H1 (cell line): ENCODE results near the gene NADSYN1. TPM values are rescaled to one million over a fixed set of nuclear protein-coding genes. Genes with fewer than 3 reads are reported as not detected.

Experiments
- EP300 ChIP-seq, 2 experiments: IDR thresholded peaks; 1 replicate in 1 of 2; 2 replicates in 1 of 2; pipeline ENCODE4 v1.6.1; 2011 to 2012; ENCODE audit warnings: low read depth in 2 of 2, low read length in 2 of 2, mild to moderate bottlenecking in 2 of 2, borderline replicate concordance in 1 of 2, inconsistent platforms in 1 of 2, moderate library complexity in 1 of 2
- KDM4A ChIP-seq: IDR thresholded peaks from one replicate; pipeline ENCODE4 v1.7.1; 2012; ENCODE audit warnings: low read depth, mild to moderate bottlenecking, moderate library complexity, low read length, inconsistent platforms; ENCODE audit not compliant: severe bottlenecking
- MAFK ChIP-seq: IDR thresholded peaks from 2 replicates; pipeline ENCODE4 v1.6.1; 2012; ENCODE audit warnings: low read depth, mild to moderate bottlenecking, improper control_type of control experiment, low read length
- SAP30 ChIP-seq: fragments of 300-600 bp; sonication (generic); IDR thresholded peaks from 2 replicates; pipeline ENCODE4 v1.7.1; 2012; ENCODE audit warnings: low read length, moderate library complexity, mild to moderate bottlenecking, inconsistent platforms; ENCODE audit not compliant: insufficient read depth, insufficient replicate concordance
- polyA plus RNA-seq, 7 experiments: library from polyadenylated mRNA; depleted of rRNA in 3 of 7; stranded (reverse) in 5 of 7; unstranded in 2 of 7; fragments of >200 nt in 5 of 7; fragments of 200-250 nt in 2 of 7; gene quantifications; 1 replicate in 5 of 7; 2 replicates in 1 of 7; 4 replicates in 1 of 7; pipeline versions ENCODE4 v1.2.1 to v1.2.3, GENCODE V29; 2011 to 2013; ENCODE audit warnings: missing spikeins in 2 of 7, mixed read lengths in 2 of 7
- total RNA-seq: library from RNA; stranded (reverse); fragmentation: NEBNext Ultra II Directional; extraction: Animal tissue kit (Norgen Biotek cat#: 25700); gene quantifications from 2 replicates; pipeline ENCODE4 v1.2.1, GENCODE V29; 2021
- TF ChIP-seq, protein P1 (sequence below): fragments of 300-600 bp; sonication (generic); IDR thresholded peaks from 2 replicates; pipeline ENCODE4 v1.7.1; 2012; ENCODE audit warnings: low read length, moderate library complexity, mild to moderate bottlenecking, inconsistent platforms; ENCODE audit not compliant: insufficient replicate concordance

Gene NADSYN1
- total and polyA plus RNA-seq, 2 of the 8 experiments (the other 6 are each of a cell fraction or from before 2014, with no cell fraction given): 38.3 to 38.6 TPM

- TF ChIP-seq, protein P1, sequence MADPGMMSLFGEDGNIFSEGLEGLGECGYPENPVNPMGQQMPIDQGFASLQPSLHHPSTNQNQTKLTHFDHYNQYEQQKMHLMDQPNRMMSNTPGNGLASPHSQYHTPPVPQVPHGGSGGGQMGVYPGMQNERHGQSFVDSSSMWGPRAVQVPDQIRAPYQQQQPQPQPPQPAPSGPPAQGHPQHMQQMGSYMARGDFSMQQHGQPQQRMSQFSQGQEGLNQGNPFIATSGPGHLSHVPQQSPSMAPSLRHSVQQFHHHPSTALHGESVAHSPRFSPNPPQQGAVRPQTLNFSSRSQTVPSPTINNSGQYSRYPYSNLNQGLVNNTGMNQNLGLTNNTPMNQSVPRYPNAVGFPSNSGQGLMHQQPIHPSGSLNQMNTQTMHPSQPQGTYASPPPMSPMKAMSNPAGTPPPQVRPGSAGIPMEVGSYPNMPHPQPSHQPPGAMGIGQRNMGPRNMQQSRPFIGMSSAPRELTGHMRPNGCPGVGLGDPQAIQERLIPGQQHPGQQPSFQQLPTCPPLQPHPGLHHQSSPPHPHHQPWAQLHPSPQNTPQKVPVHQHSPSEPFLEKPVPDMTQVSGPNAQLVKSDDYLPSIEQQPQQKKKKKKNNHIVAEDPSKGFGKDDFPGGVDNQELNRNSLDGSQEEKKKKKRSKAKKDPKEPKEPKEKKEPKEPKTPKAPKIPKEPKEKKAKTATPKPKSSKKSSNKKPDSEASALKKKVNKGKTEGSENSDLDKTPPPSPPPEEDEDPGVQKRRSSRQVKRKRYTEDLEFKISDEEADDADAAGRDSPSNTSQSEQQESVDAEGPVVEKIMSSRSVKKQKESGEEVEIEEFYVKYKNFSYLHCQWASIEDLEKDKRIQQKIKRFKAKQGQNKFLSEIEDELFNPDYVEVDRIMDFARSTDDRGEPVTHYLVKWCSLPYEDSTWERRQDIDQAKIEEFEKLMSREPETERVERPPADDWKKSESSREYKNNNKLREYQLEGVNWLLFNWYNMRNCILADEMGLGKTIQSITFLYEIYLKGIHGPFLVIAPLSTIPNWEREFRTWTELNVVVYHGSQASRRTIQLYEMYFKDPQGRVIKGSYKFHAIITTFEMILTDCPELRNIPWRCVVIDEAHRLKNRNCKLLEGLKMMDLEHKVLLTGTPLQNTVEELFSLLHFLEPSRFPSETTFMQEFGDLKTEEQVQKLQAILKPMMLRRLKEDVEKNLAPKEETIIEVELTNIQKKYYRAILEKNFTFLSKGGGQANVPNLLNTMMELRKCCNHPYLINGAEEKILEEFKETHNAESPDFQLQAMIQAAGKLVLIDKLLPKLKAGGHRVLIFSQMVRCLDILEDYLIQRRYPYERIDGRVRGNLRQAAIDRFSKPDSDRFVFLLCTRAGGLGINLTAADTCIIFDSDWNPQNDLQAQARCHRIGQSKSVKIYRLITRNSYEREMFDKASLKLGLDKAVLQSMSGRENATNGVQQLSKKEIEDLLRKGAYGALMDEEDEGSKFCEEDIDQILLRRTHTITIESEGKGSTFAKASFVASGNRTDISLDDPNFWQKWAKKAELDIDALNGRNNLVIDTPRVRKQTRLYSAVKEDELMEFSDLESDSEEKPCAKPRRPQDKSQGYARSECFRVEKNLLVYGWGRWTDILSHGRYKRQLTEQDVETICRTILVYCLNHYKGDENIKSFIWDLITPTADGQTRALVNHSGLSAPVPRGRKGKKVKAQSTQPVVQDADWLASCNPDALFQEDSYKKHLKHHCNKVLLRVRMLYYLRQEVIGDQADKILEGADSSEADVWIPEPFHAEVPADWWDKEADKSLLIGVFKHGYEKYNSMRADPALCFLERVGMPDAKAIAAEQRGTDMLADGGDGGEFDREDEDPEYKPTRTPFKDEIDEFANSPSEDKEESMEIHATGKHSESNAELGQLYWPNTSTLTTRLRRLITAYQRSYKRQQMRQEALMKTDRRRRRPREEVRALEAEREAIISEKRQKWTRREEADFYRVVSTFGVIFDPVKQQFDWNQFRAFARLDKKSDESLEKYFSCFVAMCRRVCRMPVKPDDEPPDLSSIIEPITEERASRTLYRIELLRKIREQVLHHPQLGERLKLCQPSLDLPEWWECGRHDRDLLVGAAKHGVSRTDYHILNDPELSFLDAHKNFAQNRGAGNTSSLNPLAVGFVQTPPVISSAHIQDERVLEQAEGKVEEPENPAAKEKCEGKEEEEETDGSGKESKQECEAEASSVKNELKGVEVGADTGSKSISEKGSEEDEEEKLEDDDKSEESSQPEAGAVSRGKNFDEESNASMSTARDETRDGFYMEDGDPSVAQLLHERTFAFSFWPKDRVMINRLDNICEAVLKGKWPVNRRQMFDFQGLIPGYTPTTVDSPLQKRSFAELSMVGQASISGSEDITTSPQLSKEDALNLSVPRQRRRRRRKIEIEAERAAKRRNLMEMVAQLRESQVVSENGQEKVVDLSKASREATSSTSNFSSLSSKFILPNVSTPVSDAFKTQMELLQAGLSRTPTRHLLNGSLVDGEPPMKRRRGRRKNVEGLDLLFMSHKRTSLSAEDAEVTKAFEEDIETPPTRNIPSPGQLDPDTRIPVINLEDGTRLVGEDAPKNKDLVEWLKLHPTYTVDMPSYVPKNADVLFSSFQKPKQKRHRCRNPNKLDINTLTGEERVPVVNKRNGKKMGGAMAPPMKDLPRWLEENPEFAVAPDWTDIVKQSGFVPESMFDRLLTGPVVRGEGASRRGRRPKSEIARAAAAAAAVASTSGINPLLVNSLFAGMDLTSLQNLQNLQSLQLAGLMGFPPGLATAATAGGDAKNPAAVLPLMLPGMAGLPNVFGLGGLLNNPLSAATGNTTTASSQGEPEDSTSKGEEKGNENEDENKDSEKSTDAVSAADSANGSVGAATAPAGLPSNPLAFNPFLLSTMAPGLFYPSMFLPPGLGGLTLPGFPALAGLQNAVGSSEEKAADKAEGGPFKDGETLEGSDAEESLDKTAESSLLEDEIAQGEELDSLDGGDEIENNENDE: no peak
- no peak for TF ChIP-seq SAP30
- TF ChIP-seq MAFK: no peak
- no peak for TF ChIP-seq KDM4A
- no peak for TF ChIP-seq EP300 (IDR thresholded peaks at IDR 0.05; ENCODE audit: borderline replicate concordance in 1 of 2, low read depth in 2 of 2, low read length in 2 of 2)
Measured at GRCh38 chr11:71425860-71426259, 27.1 kb upstream of the NADSYN1 start (continued).
